ENCODE measurements around the gene RASGRP4.
"Not testable (repeated sequence)": the region's sequence is repeated elsewhere in the genome, so short reads cannot be mapped to it uniquely, and the experiment has no call there.

The RASGRP4 gene

GRCh38 chr19:38444026-38444425 lies 18.0 kb upstream of the RASGRP4 start:
- no peak for DNase-seq

GRCh38 chr19:38443458-38443999 lies 17.5 kb upstream of the RASGRP4 start:
- no peak for DNase-seq

GRCh38 chr19:38442736-38443135 lies 16.7 kb upstream of the RASGRP4 start:
- no peak for DNase-seq

GRCh38 chr19:38441657-38442348 lies 15.8 kb upstream of the RASGRP4 start:
- no peak for DNase-seq

- DNase-seq = no peak
Measured at GRCh38 chr19:38440592-38440991, 14.6 kb upstream of the RASGRP4 start.

- no peak for DNase-seq
Measured at GRCh38 chr19:38437917-38438316, 11.9 kb upstream of the RASGRP4 start.

- no peak for DNase-seq
Measured at GRCh38 chr19:38437295-38437694, 11.3 kb upstream of the RASGRP4 start.

- DNase-seq = peak; percentile 76
Measured at GRCh38 chr19:38434549-38435051, 8.6 kb upstream of the RASGRP4 start.

- DNase-seq = peak; percentile 67
Measured at GRCh38 chr19:38433268-38433733, 7.3 kb upstream of the RASGRP4 start, which contains the start of gene RYR1. Gene RYR1, plus strand, starts transcription at chr19:38433691. Its CDS starts 139 bp downstream, at chr19:38433830.

- DNase-seq = no peak
Measured at GRCh38 chr19:38430931-38431330, 4.9 kb upstream of the RASGRP4 start.

- no peak for DNase-seq
Measured at GRCh38 chr19:38429811-38430156, 3.8 kb upstream of the RASGRP4 start.

- DNase-seq = no peak
Measured at GRCh38 chr19:38429055-38429810, 3.2 kb upstream of the RASGRP4 start.

- not testable (repeated sequence) for DNase-seq
Measured at GRCh38 chr19:38427035-38427677, 1.1 kb upstream of the RASGRP4 start.

- no peak for DNase-seq
Measured at GRCh38 chr19:38425222-38425809, 703 bp downstream of the RASGRP4 start.

- no peak for DNase-seq
Measured at GRCh38 chr19:38424272-38424671, 1.7 kb downstream of the RASGRP4 start.

- no peak for DNase-seq
Measured at GRCh38 chr19:38422438-38422837, 3.6 kb downstream of the RASGRP4 start.

- no peak for DNase-seq
Measured at GRCh38 chr19:38421856-38422255, 4.2 kb downstream of the RASGRP4 start.

GRCh38 chr19:38420935-38421334 lies 5.1 kb downstream of the RASGRP4 start:
- no peak for DNase-seq

GRCh38 chr19:38417544-38418506 lies 8.2 kb downstream of the RASGRP4 start:
- DNase-seq = no peak

GRCh38 chr19:38417146-38417543 lies 8.9 kb downstream of the RASGRP4 start:
- no peak for DNase-seq

- DNase-seq = no peak
Measured at GRCh38 chr19:38413416-38413815, 12.6 kb downstream of the RASGRP4 start.

GRCh38 chr19:38412961-38413360 lies 13.1 kb downstream of the RASGRP4 start:
- no peak for DNase-seq
